Stomach (tissue), 9 donors: Measurements from ENCODE around the gene C11orf21. TPM values are rescaled to one million over a fixed set of nuclear protein-coding genes. Genes with fewer than 3 reads are reported as not detected.

Experiments used
- DNase-seq, 2 donors: peaks; one replicate each; pipeline versions ENCODE4 v3.0.0 to v3.0.0-alpha.2; 2013 to 2019
- H3K27ac ChIP-seq, 5 donors: fragments of 200-600 bp in 4 of 5; sonication (generic) in 4 of 5; one replicate each; pipeline ENCODE4 v1.5.1; 2013 to 2019; ENCODE audit warnings: mild to moderate bottlenecking in 1 of 5, moderate library complexity in 1 of 5
- H3K27me3 ChIP-seq, 3 donors: fragments of 200-600 bp; sonication (generic); one replicate each; pipeline ENCODE4 v1.5.1; 2017 to 2019; ENCODE audit warnings: mixed run types in 1 of 3
- H3K36me3 ChIP-seq, 4 donors: fragments of 200-600 bp; sonication (generic); 1 replicate in 3 of 4; 2 replicates in 1 of 4; pipeline ENCODE4 v1.5.1; 2016 to 2019
- H3K4me1 ChIP-seq, 4 donors: fragments of 200-600 bp; sonication (generic); one replicate each; pipeline ENCODE4 v1.5.1; 2016 to 2019
- H3K4me3 ChIP-seq, 4 donors: fragments of 200-600 bp; sonication (generic) in 3 of 4; one replicate each; pipeline ENCODE4 v1.5.1; 2016 to 2019; ENCODE audit warnings: mild to moderate bottlenecking in 1 of 4
- H3K9me3 ChIP-seq, 4 donors: fragments of 200-600 bp; sonication (generic); one replicate each; pipeline ENCODE4 v1.5.1; 2016 to 2019
- CTCF ChIP-seq, 7 experiments: fragments of 450-650 bp in 4 of 7; fragments of 200-600 bp in 3 of 7; sonication (generic) in 3 of 7; IDR thresholded peaks; one replicate each; pipeline ENCODE4 v1.5.1; 2016 to 2019; ENCODE audit warnings: antibody characterized with exemption in 7 of 7, control low read depth in 2 of 7, mild to moderate bottlenecking in 1 of 7
- EP300 ChIP-seq: sonication (generic); formaldehyde crosslinking; IDR thresholded peaks from one replicate; pipeline ENCODE4 v1.6.1; 2017; ENCODE audit warnings: antibody characterized with exemption
- POLR2A ChIP-seq, 4 donors: fragments of 450-650 bp; IDR thresholded peaks; one replicate each; pipeline ENCODE4 v1.6.1; 2016; ENCODE audit warnings: antibody characterized with exemption in 4 of 4, control low read depth in 2 of 4, mild to moderate bottlenecking in 1 of 4, moderate library complexity in 1 of 4
- POLR2AphosphoS5 ChIP-seq, 3 donors: sonication (generic); formaldehyde crosslinking; IDR thresholded peaks; one replicate each; pipeline ENCODE4 v1.6.1; 2016; ENCODE audit warnings: antibody characterized with exemption in 3 of 3
- WGBS, 5 donors: extraction: QIAGEN DNeasy Blood & Tissue Kit in 3 of 5; methylation state at CpG; one replicate each; pipeline versions ENCODE4 v1.1.5 to v1.1.7; 2013 to 2018; 5-methylcytosine and 5-hydroxymethylcytosine counted together
- intact Hi-C: fragments of 100-400 bp; cut with DNase I; formaldehyde crosslinking; loops from one replicate; pipeline ENCODE4 v1.15.1; 2023; ENCODE audit warnings: low total_unique reads
- polyA plus RNA-seq, 3 donors: library from polyadenylated mRNA; stranded (reverse); fragments of 200-250 nt; gene quantifications; one replicate each; pipeline ENCODE4 v1.2.3, GENCODE V29; 2013
- total RNA-seq, 5 donors: library from RNA; depleted of rRNA; stranded (reverse); fragments of >200 nt; gene quantifications; one replicate each; pipeline versions ENCODE4 v1.1.0 to v1.2.3, GENCODE V29; 2014 to 2016
- donor health status: healthy with polysubstance abuse.
- donor health status: Bipolar disorder and iron deficiency.
- donor health status: healthy.

Gene C11orf21
- total and polyA plus RNA-seq, 8 donors: 0.61 to 1.8 (median 0.82) TPM; not detected in 2

- intact Hi-C loops: no loop called here
- TF ChIP-seq POLR2AphosphoS5 (IDR thresholded peaks at IDR 0.05): no peak
- no peak for TF ChIP-seq POLR2A (IDR thresholded peaks at IDR 0.05)
- TF ChIP-seq EP300: no peak
- no peak for TF ChIP-seq CTCF (IDR thresholded peaks at IDR 0.05)
- Histone ChIP-seq H3K9me3 (no peaks in the 10 kb centered on the region), H3K27ac (no peak overlapping the region), H3K27me3 (no peaks in the 10 kb centered on the region), H3K4me1 (peaks cover 16 to 33% (median 27%) of the 10 kb centered on the region in 4 donors), H3K4me3 (no peak overlapping the region), H3K36me3 (peaks cover 0 to 6% (median 0%) of the 10 kb centered on the region in 4 donors)
- peak in 1 of 2 donors; percentile 3 for DNase-seq
- WGBS, 5 donors: 92 to 95% (median 95%) methylated on average over 11 to 17 of the region's 17 CpGs
Measured at GRCh38 chr11:2317354-2318050, 15.8 kb upstream of the C11orf21 start.

GRCh38 chr11:2316963-2317244, 15.2 kb upstream of the C11orf21 start:
- no peaks in the 10 kb centered on the region for H3K9me3 ChIP-seq
- peaks cover 0 to 6% (median 0%) of the 10 kb centered on the region in 4 donors for H3K36me3 ChIP-seq
- no peak for TF ChIP-seq POLR2AphosphoS5 (IDR thresholded peaks at IDR 0.05)
- no peak for TF ChIP-seq CTCF (IDR thresholded peaks at IDR 0.05)
- TF ChIP-seq POLR2A (IDR thresholded peaks at IDR 0.05): no peak
- no peak for TF ChIP-seq EP300
- intact Hi-C loops: no loop called here
- peak overlapping the region in 1 of 5 donors; percentile 81 for H3K27ac ChIP-seq
- H3K4me1 ChIP-seq: peaks cover 16 to 39% (median 27%) of the 10 kb centered on the region in 4 donors
- 82 to 97% (median 95%) methylated on average over 1 to 3 of the region's 3 CpGs for WGBS, 5 donors
- H3K27me3 ChIP-seq: no peaks in the 10 kb centered on the region
- no peak overlapping the region for H3K4me3 ChIP-seq
- DNase-seq: peak in 1 of 2 donors; percentile 14

GRCh38 chr11:2316169-2316962, 14.6 kb upstream of the C11orf21 start:
- H3K4me3 ChIP-seq: no peak overlapping the region
- H3K9me3 ChIP-seq: no peaks in the 10 kb centered on the region
- H3K27me3 ChIP-seq: no peaks in the 10 kb centered on the region
- peaks cover 16 to 45% (median 28%) of the 10 kb centered on the region in 4 donors for H3K4me1 ChIP-seq
- TF ChIP-seq POLR2A (IDR thresholded peaks at IDR 0.05) (no peak), EP300 (no peak), POLR2AphosphoS5 (IDR thresholded peaks at IDR 0.05) (no peak)
- peak; percentile 15 to 23 for DNase-seq
- intact Hi-C loops: no loop called here
- peak overlapping the region in 3 of 5 donors; percentile 75 to 81 (median 81) for H3K27ac ChIP-seq
- 85 to 88% (median 86%) methylated on average over 8 to 23 of the region's 23 CpGs for whole genome bisulfite sequencing, 5 donors
- H3K36me3 ChIP-seq: peaks cover 0 to 6% (median 0%) of the 10 kb centered on the region in 4 donors

GRCh38 chr11:2315395-2316168, 13.9 kb upstream of the C11orf21 start:
- 49 to 70% (median 65%) methylated on average over 17 to 25 of the region's 25 CpGs for WGBS, 5 donors
- Histone ChIP-seq H3K27me3 (no peaks in the 10 kb centered on the region), H3K4me1 (peaks cover 16 to 47% (median 31%) of the 10 kb centered on the region in 4 donors), H3K4me3 (peak overlapping the region in 2 of 4 donors; percentile 5 to 19), H3K36me3 (peaks cover 0 to 6% (median 0%) of the 10 kb centered on the region in 4 donors), H3K27ac (peak overlapping the region; percentile 21 to 81 (median 80)), H3K9me3 (no peaks in the 10 kb centered on the region)
- TF ChIP-seq EP300: no peak
- no peak for TF ChIP-seq POLR2AphosphoS5 (IDR thresholded peaks at IDR 0.05)
- TF ChIP-seq CTCF (IDR thresholded peaks at IDR 0.05): no peak
- TF ChIP-seq POLR2A (IDR thresholded peaks at IDR 0.05): no peak
- peak in 1 of 2 donors; percentile 20 for DNase-seq
- intact Hi-C loops: no loop called here
